Vagina (tissue), 2 donors: ENCODE results near the gene ITGB3BP.

Experiments used
- POLR2A ChIP-seq, 2 donors: fragments of 450-650 bp; IDR thresholded peaks; one replicate each; pipeline ENCODE4 v1.6.1; 2017; ENCODE audit warnings: antibody characterized with exemption in 2 of 2, mild to moderate bottlenecking in 2 of 2, moderate library complexity in 2 of 2
- POLR2AphosphoS5 ChIP-seq, 2 donors: sonication (generic); formaldehyde crosslinking; IDR thresholded peaks; one replicate each; pipeline ENCODE4 v1.9.0; 2017; ENCODE audit warnings: antibody characterized with exemption in 2 of 2, mild to moderate bottlenecking in 2 of 2, low read depth in 1 of 2; ENCODE audit not compliant: insufficient read depth in 1 of 2
- TF ChIP-seq, protein P1 (sequence below), 3 experiments: fragments of 450-650 bp in 2 of 3; fragments of 200-600 bp in 1 of 3; sonication (generic) in 1 of 3; IDR thresholded peaks; one replicate each; pipeline ENCODE4 v1.5.1; 2017 to 2019; ENCODE audit warnings: antibody characterized with exemption in 3 of 3, mild to moderate bottlenecking in 2 of 3, moderate library complexity in 2 of 3

- no peak for TF ChIP-seq POLR2A (IDR thresholded peaks at IDR 0.05)
- TF ChIP-seq, protein P1, sequence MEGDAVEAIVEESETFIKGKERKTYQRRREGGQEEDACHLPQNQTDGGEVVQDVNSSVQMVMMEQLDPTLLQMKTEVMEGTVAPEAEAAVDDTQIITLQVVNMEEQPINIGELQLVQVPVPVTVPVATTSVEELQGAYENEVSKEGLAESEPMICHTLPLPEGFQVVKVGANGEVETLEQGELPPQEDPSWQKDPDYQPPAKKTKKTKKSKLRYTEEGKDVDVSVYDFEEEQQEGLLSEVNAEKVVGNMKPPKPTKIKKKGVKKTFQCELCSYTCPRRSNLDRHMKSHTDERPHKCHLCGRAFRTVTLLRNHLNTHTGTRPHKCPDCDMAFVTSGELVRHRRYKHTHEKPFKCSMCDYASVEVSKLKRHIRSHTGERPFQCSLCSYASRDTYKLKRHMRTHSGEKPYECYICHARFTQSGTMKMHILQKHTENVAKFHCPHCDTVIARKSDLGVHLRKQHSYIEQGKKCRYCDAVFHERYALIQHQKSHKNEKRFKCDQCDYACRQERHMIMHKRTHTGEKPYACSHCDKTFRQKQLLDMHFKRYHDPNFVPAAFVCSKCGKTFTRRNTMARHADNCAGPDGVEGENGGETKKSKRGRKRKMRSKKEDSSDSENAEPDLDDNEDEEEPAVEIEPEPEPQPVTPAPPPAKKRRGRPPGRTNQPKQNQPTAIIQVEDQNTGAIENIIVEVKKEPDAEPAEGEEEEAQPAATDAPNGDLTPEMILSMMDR (IDR thresholded peaks at IDR 0.05), result no peak
- no peak for TF ChIP-seq POLR2AphosphoS5 (IDR thresholded peaks at IDR 0.05; ENCODE audit: insufficient read depth in 1 of 2, low read depth in 1 of 2)
Measured at GRCh38 chr1:63405987-63406386, 117.0 kb downstream of the ITGB3BP start.
